C4-2B (cell line): Measurements from ENCODE around the gene ZNF444.
"Not testable (repeated sequence)": the region's sequence is repeated elsewhere in the genome, so short reads cannot be mapped to it uniquely, and the experiment has no call there.

Experiments
- H3K27ac ChIP-seq: fragments of 450-650 bp; 2 replicates; pipeline ENCODE4 v1.5.1; 2017
- CTCF ChIP-seq: fragments of 450-650 bp; conservative IDR thresholded peaks from 2 replicates; pipeline ENCODE4 v1.5.1; 2017; ENCODE audit warnings: mild to moderate bottlenecking
- ZFX ChIP-seq: fragments of 450-650 bp; IDR thresholded peaks from 2 replicates; pipeline ENCODE4 v1.6.1; 2017

Gene ZNF444

GRCh38 chr19:56161534-56161933 lies 20.4 kb downstream of the ZNF444 start:
- TF ChIP-seq CTCF (no peak), ZFX (no peak)
- H3K27ac ChIP-seq, result no peak overlapping the region

- no peak for TF ChIP-seq CTCF
- TF ChIP-seq ZFX, result no peak
- no peak overlapping the region for H3K27ac ChIP-seq
Observed at GRCh38 chr19:56162258-56162657, 21.2 kb downstream of the ZNF444 start.

GRCh38 chr19:56163097-56163496 lies 22.0 kb downstream of the ZNF444 start:
- TF ChIP-seq CTCF (no peak), ZFX (no peak)
- no peak overlapping the region for H3K27ac ChIP-seq

GRCh38 chr19:56167064-56167578 lies 26.0 kb downstream of the ZNF444 start:
- TF ChIP-seq ZFX, result no peak
- no peak for TF ChIP-seq CTCF
- H3K27ac ChIP-seq, result no peak overlapping the region

- no peak overlapping the region for H3K27ac ChIP-seq
- no peak for TF ChIP-seq ZFX
Observed at GRCh38 chr19:56170261-56170660, 29.2 kb downstream of the ZNF444 start.

- TF ChIP-seq CTCF (no peak), ZFX (no peak)
Observed at GRCh38 chr19:56174086-56174485, 33.0 kb downstream of the ZNF444 start.

GRCh38 chr19:56174550-56174949 lies 33.5 kb downstream of the ZNF444 start:
- no peak overlapping the region for H3K27ac ChIP-seq
- no peak for TF ChIP-seq ZFX
- no peak for TF ChIP-seq CTCF

More at GRCh38 chr19:56174086-56174485, 33.0 kb downstream of the ZNF444 start:
- no peak overlapping the region for H3K27ac ChIP-seq

GRCh38 chr19:56175861-56176307 lies 34.8 kb downstream of the ZNF444 start, which contains the start of gene GALP:
TSS of gene GALP (plus strand) at chr19:56176008. CDS start at chr19:56177109, 1,101 bp downstream.
- not testable (repeated sequence) for H3K27ac ChIP-seq

GRCh38 chr19:56176310-56176709 lies 35.2 kb downstream of the ZNF444 start:
- H3K27ac ChIP-seq, result not testable (repeated sequence)
